ENCODE results near the gene RAX. TPM values are rescaled to one million over a fixed set of nuclear protein-coding genes. Genes with fewer than 3 reads are reported as not detected.

Gene RAX
- total RNA-seq, 1 experiment from 2014 or later, result not detected

DNA sequence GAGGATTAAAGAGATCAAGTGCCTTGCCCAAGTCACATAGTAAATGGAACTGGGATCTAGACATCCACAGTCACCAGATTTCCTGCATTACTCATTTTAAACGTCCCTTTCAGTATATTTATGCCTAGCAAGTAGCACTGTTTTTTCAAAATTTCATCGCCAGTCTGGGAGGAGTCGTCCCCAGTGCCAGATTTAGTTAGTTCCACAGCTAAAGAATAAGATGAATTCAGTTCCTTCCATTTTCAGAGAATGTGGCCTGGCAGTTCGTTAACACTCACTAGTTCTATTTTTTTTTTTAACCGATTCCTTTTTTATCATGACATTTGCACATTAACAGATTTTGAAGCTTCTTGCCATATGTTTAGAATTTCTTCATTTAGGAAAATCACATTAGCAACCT lies 42.1 kb downstream of the RAX start:
- no peaks in the 10 kb centered on the region for H3K9me3 ChIP-seq (ENCODE audit: control insufficient read depth, insufficient read depth, low read depth, low read length)
- no peak for DNase-seq (ENCODE audit: low read depth, low spot score)
- no peak overlapping the region for H3K27ac ChIP-seq (ENCODE audit: low read length)
- POLR2A ChIA-PET, result no interaction called here
- in situ Hi-C loops (cut with HindIII; ENCODE audit: low pct_unique_long_range_greater_than_20kb, low sequenced_read_pairs), result no loop called here
- no peaks in the 10 kb centered on the region; the same call in 1 of the 2 replicates for H3K27me3 ChIP-seq (ENCODE audit: control insufficient read depth, insufficient read depth, low read length)
- CTCF ChIA-PET, result no interaction called here
- no peaks in the 10 kb centered on the region for H3K4me1 ChIP-seq (ENCODE audit: control insufficient read depth, insufficient read depth, low read length)
- no peak for ATAC-seq
- BruUV-seq (replicated peaks), result no TSS peak
- TF ChIP-seq, protein P1, sequence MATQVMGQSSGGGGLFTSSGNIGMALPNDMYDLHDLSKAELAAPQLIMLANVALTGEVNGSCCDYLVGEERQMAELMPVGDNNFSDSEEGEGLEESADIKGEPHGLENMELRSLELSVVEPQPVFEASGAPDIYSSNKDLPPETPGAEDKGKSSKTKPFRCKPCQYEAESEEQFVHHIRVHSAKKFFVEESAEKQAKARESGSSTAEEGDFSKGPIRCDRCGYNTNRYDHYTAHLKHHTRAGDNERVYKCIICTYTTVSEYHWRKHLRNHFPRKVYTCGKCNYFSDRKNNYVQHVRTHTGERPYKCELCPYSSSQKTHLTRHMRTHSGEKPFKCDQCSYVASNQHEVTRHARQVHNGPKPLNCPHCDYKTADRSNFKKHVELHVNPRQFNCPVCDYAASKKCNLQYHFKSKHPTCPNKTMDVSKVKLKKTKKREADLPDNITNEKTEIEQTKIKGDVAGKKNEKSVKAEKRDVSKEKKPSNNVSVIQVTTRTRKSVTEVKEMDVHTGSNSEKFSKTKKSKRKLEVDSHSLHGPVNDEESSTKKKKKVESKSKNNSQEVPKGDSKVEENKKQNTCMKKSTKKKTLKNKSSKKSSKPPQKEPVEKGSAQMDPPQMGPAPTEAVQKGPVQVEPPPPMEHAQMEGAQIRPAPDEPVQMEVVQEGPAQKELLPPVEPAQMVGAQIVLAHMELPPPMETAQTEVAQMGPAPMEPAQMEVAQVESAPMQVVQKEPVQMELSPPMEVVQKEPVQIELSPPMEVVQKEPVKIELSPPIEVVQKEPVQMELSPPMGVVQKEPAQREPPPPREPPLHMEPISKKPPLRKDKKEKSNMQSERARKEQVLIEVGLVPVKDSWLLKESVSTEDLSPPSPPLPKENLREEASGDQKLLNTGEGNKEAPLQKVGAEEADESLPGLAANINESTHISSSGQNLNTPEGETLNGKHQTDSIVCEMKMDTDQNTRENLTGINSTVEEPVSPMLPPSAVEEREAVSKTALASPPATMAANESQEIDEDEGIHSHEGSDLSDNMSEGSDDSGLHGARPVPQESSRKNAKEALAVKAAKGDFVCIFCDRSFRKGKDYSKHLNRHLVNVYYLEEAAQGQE (IDR thresholded peaks at IDR 0.05; ENCODE audit: insufficient read depth in 1 of 2, low read depth in 2 of 2, low read length in 1 of 2), result no peak
- TF ChIP-seq POLR2AphosphoS5 (IDR thresholded peaks at IDR 0.05; ENCODE audit: low read depth, low read length), result no peak
- no peak for TF ChIP-seq CTCF (IDR thresholded peaks at IDR 0.05)
- TF ChIP-seq TCF7L2 (IDR thresholded peaks at IDR 0.05; ENCODE audit: low read depth, low read length), result no peak
- no peak for TF ChIP-seq SIN3A (IDR thresholded peaks at IDR 0.05; ENCODE audit: borderline replicate concordance, insufficient read depth, low read depth, low read length)
- intact Hi-C loops (cut with micrococcal nuclease; ENCODE audit: unreplicated experiment), result no loop called here
- no peak overlapping the region for H3K4me3 ChIP-seq (ENCODE audit: low read depth in 2 of 2, low read length in 2 of 2)
- H3K36me3 ChIP-seq (ENCODE audit: control insufficient read depth, insufficient read depth, low read length), result no peaks in the 10 kb centered on the region

DNA sequence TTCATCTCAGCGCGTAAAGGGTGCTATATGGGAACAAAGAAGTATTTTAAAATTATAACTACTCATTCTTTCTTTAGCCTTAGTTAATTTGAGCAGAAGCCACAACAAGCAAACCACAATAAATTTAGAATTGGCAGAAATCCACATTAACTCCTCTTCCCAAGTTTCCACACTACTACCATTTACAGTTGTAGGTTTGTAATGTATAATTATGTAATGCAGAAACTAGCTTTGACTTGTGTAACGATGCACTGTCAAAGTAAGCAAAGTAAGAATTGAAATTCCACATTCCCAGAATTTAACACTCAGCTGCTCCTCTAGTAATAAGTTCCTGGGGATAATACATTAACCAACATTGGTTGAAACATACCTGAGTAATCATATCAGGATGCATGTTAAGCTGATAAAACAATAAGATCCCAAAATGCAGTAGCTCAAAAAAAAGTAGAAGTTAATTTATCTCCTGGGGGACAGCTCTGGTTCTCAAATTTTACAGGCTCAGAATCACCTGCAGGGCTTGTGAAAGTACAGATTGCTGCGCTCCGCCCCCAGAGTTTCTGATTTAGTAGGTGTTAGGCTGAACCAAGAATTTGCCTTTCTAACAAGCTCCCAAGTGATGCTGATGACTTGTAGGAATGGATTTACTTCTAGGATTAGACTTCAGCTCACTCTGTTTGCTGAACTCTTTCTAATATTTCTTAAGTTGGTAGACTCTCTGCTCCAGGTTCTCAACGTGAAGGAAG lies 43.4 kb downstream of the RAX start:
- BruUV-seq (replicated peaks), result no TSS peak
- TF ChIP-seq, protein P1 (IDR thresholded peaks at IDR 0.05; ENCODE audit: insufficient read depth in 1 of 2, low read depth in 2 of 2, low read length in 1 of 2), result no peak
- TF ChIP-seq CTCF (IDR thresholded peaks at IDR 0.05) (no peak), SIN3A (IDR thresholded peaks at IDR 0.05; ENCODE audit: borderline replicate concordance, insufficient read depth, low read depth, low read length) (no peak), TCF7L2 (IDR thresholded peaks at IDR 0.05; ENCODE audit: low read depth, low read length) (no peak), POLR2AphosphoS5 (IDR thresholded peaks at IDR 0.05; ENCODE audit: low read depth, low read length) (no peak)
- Histone ChIP-seq H3K9me3 (ENCODE audit: control insufficient read depth, insufficient read depth, low read depth, low read length) (no peaks in the 10 kb centered on the region), H3K4me3 (ENCODE audit: low read depth in 2 of 2, low read length in 2 of 2) (no peak overlapping the region), H3K36me3 (ENCODE audit: control insufficient read depth, insufficient read depth, low read length) (no peaks in the 10 kb centered on the region), H3K4me1 (ENCODE audit: control insufficient read depth, insufficient read depth, low read length) (no peaks in the 10 kb centered on the region), H3K27ac (ENCODE audit: low read length) (no peak overlapping the region), H3K27me3 (ENCODE audit: control insufficient read depth, insufficient read depth, low read length) (no peaks in the 10 kb centered on the region; the same call in 1 of the 2 replicates)
- intact Hi-C loops (cut with micrococcal nuclease; ENCODE audit: unreplicated experiment), result no loop called here
- DNase-seq (ENCODE audit: low read depth, low spot score), result no peak
- in situ Hi-C loops (cut with HindIII; ENCODE audit: low pct_unique_long_range_greater_than_20kb, low sequenced_read_pairs), result no loop called here
- CTCF ChIA-PET, result no interaction called here
- ATAC-seq, result no peak
- POLR2A ChIA-PET, result no interaction called here
